Heart right ventricle (tissue), 16 donors: ENCODE measurements around the gene ZBTB25. TPM values are rescaled to one million over a fixed set of nuclear protein-coding genes. Genes with fewer than 3 reads are reported as not detected.

Experiments used
- ATAC-seq, 8 donors: fragments of 200-7000 bp; cut with Tn5 transposase; one replicate each; pipeline ENCODE4 v1.9.1; 2020; ENCODE audit warnings: mild to moderate bottlenecking in 8 of 8, moderate library complexity in 8 of 8, moderate number of reproducible peaks in 1 of 8
- DNase-seq, 2 donors: peaks; one replicate each; pipeline ENCODE4 v3.0.0-alpha.2; 2020
- H3K27ac ChIP-seq, 10 donors: fragments of 200-600 bp; sonication (generic) in 2 of 10; one replicate each; pipeline versions ENCODE4 v1.5.0 to v1.8.0; 2020 to 2022; ENCODE audit warnings: mild to moderate bottlenecking in 3 of 10
- H3K27me3 ChIP-seq, 7 donors: fragments of 200-600 bp; one replicate each; pipeline ENCODE4 v1.8.0; 2021 to 2022; ENCODE audit warnings: mild to moderate bottlenecking in 2 of 7
- H3K36me3 ChIP-seq, 9 donors: fragments of 200-600 bp; sonication (generic) in 1 of 9; one replicate each; pipeline versions ENCODE4 v1.5.0 to v1.8.0; 2020 to 2022; ENCODE audit warnings: mild to moderate bottlenecking in 2 of 9
- H3K4me1 ChIP-seq, 9 donors: fragments of 200-600 bp; sonication (generic) in 1 of 9; one replicate each; pipeline versions ENCODE4 v1.5.0 to v1.8.0; 2020 to 2022; ENCODE audit warnings: mild to moderate bottlenecking in 4 of 9
- H3K4me3 ChIP-seq, 10 donors: fragments of 200-600 bp; sonication (generic) in 2 of 10; one replicate each; pipeline versions ENCODE4 v1.5.0 to v1.8.0; 2020 to 2022; ENCODE audit warnings: mild to moderate bottlenecking in 7 of 10, moderate library complexity in 2 of 10
- H3K9me3 ChIP-seq, 11 donors: fragments of 200-600 bp in 10 of 11; sonication (generic) in 2 of 11; one replicate each; pipeline versions ENCODE4 v1.5.0 to v1.8.0; 2013 to 2022; ENCODE audit warnings: mild to moderate bottlenecking in 2 of 11, control low read depth in 1 of 11, moderate library complexity in 1 of 11
- WGBS, 2 donors: extraction: QIAGEN DNeasy Blood & Tissue Kit; methylation state at CpG; one replicate each; pipeline ENCODE4 v1.1.7; 2013; ENCODE audit warnings: inconsistent platforms in 1 of 2; 5-methylcytosine and 5-hydroxymethylcytosine counted together
- intact Hi-C, 10 donors: fragments of 100-400 bp; cut with DNase I; formaldehyde crosslinking; loops; one replicate each; pipeline versions ENCODE4 v1.11.1 to v1.14.2; 2022
- polyA plus RNA-seq, 2 donors: library from polyadenylated mRNA; stranded (reverse); fragments of 200-250 nt; gene quantifications; one replicate each; pipeline ENCODE4 v1.2.3, GENCODE V29; 2013
- total RNA-seq, 10 donors: library from RNA; stranded (reverse); fragmentation: NEBNext Ultra II Directional in 3 of 10; extraction: Animal tissue kit (Norgen Biotek cat#: 25700) in 3 of 10; gene quantifications; one replicate each; pipeline versions ENCODE4 v1.2.1 to v1.2.4, GENCODE V29; 2021 to 2023
- TF ChIP-seq, protein P1 (sequence below), 9 donors: fragments of 200-600 bp; sonication (generic) in 2 of 9; IDR thresholded peaks; one replicate each; pipeline versions ENCODE4 v1.5.0 to v1.8.0; 2021 to 2022; ENCODE audit warnings: antibody characterized with exemption in 9 of 9, mild to moderate bottlenecking in 5 of 9, moderate library complexity in 1 of 9
- donor health status: Arrhythmogenic right ventricular cardiomyopathy.
- donor health status: ischemic (EF 13 %, LVEDD 7.1; RV severe dilation, severe dysfunction).
- donor health status: healthy with polysubstance abuse.
- donor health status: DM: no; HTN: yes; CAD: no.
- donor health status: DM: no; HTN: no; CAD: no.
- donor health status: ischemic (EF 25% LVEDD 6.9; RV normal size, moderate dysfunction).
- donor health status: ischemic (EF 25% LVEDD 5.7; RV mildly dilated, moderate dysfunction).
- donor health status: healthy.
- donor health status: DM: yes; HTN: yes; CAD: no.
- donor health status: Ischemic cardiomyopathy.
- donor health status: ischemic (EF 35%, LVEDD 5.7; RV mildly dilated, moderate dysfunction).
- donor health status: nonischemic (EF 11% LVEDD 7.7; RV severe dilation, severe dysfunction).
- donor health status: DM: yes; HTN: yes; CAD: no.
- donor health status: PGD.
- donor health status: ischemic (EF 29% LVEDD 5.4; RV normal size, mild dysfunction).
- donor health status: nonischemic (EF 23%, LVEDD 6.1; RV moderate dilation, normal function).

Gene ZBTB25
- total and polyA plus RNA-seq, 12 donors, result 3.0 to 24.7 (median 20.3) TPM

DNA sequence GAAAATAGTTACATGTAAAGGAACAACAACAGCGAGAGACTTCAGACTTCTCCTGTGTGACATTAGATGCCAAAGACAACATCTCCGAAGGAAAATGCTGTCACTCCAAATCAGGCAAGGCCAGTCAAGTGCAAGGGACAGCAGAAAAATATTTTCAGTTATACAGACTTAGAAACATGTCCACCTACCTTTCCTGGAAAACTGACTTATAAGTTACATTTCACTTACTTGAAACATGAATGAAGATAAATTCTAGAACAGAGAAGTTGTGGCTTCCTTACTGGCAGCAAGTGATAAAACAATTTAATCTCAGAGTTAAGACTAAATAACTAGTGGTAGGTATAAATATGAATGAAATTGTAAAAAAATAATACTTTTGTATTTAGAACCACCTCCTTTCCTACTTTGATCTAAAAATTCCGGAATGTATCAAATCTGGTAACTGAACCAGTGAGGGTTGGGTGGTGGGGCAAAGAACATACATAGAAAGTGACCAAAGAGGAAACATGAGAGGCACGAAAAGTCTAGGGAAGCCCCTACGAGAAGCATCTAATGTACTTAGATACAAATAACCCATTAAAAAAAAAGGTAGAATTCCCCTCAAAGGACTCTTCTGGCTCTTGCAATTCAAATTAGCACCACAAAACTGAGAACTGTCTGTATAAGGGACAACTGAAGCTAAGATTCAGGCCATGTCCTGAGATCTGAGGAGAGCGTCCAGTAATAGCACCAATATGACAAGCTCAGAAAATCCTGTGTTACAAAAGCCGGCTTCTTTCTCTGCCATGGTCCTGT lies 94.3 kb downstream of the ZBTB25 start:
- H3K27ac ChIP-seq, result no peak overlapping the region
- no peak for DNase-seq
- no peak overlapping the region for H3K4me3 ChIP-seq
- 90 to 91% methylated on average over 7 of the region's 7 CpGs for WGBS, 2 donors
- intact Hi-C loops, result no loop called here
- TF ChIP-seq, protein P1, sequence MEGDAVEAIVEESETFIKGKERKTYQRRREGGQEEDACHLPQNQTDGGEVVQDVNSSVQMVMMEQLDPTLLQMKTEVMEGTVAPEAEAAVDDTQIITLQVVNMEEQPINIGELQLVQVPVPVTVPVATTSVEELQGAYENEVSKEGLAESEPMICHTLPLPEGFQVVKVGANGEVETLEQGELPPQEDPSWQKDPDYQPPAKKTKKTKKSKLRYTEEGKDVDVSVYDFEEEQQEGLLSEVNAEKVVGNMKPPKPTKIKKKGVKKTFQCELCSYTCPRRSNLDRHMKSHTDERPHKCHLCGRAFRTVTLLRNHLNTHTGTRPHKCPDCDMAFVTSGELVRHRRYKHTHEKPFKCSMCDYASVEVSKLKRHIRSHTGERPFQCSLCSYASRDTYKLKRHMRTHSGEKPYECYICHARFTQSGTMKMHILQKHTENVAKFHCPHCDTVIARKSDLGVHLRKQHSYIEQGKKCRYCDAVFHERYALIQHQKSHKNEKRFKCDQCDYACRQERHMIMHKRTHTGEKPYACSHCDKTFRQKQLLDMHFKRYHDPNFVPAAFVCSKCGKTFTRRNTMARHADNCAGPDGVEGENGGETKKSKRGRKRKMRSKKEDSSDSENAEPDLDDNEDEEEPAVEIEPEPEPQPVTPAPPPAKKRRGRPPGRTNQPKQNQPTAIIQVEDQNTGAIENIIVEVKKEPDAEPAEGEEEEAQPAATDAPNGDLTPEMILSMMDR (IDR thresholded peaks at IDR 0.05), result no peak
- H3K36me3 ChIP-seq, result peaks cover 0 to 42% (median 0%) of the 10 kb centered on the region in 9 donors
- no peaks in the 10 kb centered on the region for H3K9me3 ChIP-seq
- H3K27me3 ChIP-seq, result no peaks in the 10 kb centered on the region
- ATAC-seq, result no peak
- H3K4me1 ChIP-seq, result no peaks in the 10 kb centered on the region

DNA sequence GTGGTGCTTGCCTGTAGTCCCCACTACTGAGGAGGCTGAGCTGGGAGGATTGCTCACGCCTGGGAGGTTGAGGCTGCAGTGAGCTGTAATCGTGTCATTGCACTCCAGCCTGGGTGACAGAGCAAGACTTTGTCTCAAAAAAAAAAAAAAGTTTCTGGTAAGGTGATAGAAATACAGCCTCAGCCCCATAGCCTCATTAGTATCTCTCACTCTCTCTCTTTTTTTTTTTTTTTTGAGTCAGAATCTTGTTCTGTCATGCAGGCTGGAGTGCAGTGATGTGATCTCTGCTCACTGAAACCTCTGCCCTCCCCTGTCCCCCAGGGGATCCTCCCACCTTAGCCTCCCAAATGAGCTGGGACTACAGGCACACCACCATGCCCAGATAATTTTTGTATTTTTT lies 96.3 kb downstream of the ZBTB25 start:
- intact Hi-C loops, result no loop called here
- Histone ChIP-seq H3K4me3 (no peak overlapping the region), H3K27me3 (no peaks in the 10 kb centered on the region), H3K9me3 (no peaks in the 10 kb centered on the region), H3K4me1 (peaks cover 0 to 2% (median 0%) of the 10 kb centered on the region in 9 donors), H3K36me3 (peaks cover 0 to 47% (median 0%) of the 10 kb centered on the region in 9 donors), H3K27ac (no peak overlapping the region)
- DNase-seq, result no peak
- TF ChIP-seq, protein P1 (IDR thresholded peaks at IDR 0.05), result no peak
- no peak for ATAC-seq
- WGBS, 2 donors, result 96 to 100% methylated on average over 2 of the region's 2 CpGs

DNA sequence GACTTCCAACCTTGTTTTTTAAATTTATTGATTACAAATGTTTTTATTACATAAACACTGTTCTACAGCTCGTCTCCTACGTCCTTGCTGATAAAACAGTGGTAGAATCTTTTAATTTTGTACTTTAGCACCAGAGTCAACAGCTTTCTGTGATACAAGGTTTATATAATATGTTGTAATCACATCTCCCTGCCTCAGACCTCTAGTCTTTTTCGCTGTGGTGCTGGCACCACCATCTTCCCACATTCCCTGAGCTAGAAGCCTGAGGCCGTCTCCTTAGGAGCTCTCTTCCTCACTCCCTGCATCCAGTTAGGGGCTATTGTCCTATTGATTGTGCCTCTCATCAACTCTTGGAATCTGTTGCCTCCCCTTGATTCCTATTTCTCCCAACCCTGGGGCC lies 98.3 kb downstream of the ZBTB25 start:
- intact Hi-C loops, result no loop called here
- 96 to 97% methylated on average over 4 of the region's 4 CpGs for WGBS, 2 donors
- Histone ChIP-seq H3K27ac (no peak overlapping the region), H3K4me1 (peaks cover 0 to 10% (median 0%) of the 10 kb centered on the region in 9 donors), H3K27me3 (no peaks in the 10 kb centered on the region), H3K36me3 (peaks cover 0 to 46% (median 0%) of the 10 kb centered on the region in 9 donors), H3K9me3 (no peaks in the 10 kb centered on the region), H3K4me3 (no peak overlapping the region)
- DNase-seq (no peak), ATAC-seq (no peak)
- TF ChIP-seq, protein P1 (IDR thresholded peaks at IDR 0.05), result no peak

DNA sequence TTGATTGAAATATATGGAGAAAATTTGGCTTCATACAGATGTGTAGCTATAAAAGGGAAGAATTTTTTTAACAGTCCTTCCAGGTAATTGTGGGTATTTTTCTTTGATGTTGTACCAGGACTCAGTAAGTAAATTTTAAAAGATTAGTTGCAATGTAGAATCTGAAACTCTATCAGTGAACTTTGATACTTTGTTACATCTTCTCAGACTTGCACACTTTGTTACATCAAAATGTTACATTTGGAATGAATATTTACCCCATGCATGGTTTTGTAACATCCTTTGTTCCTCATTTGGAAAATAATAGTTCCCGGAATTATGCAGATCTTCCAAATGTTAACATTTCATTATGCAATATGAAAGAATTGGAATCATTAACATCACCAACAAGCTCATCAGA lies 101.7 kb downstream of the ZBTB25 start:
- Histone ChIP-seq H3K27ac (no peak overlapping the region), H3K4me3 (no peak overlapping the region), H3K27me3 (no peaks in the 10 kb centered on the region), H3K4me1 (peaks cover 0 to 10% (median 0%) of the 10 kb centered on the region in 9 donors), H3K9me3 (no peaks in the 10 kb centered on the region), H3K36me3 (peaks cover 0 to 46% (median 0%) of the 10 kb centered on the region in 9 donors)
- intact Hi-C loops, result no loop called here
- WGBS, 2 donors, result 96 to 97% methylated on average over 1 of the region's 1 CpG
- DNase-seq (no peak), ATAC-seq (no peak)
- TF ChIP-seq, protein P1 (IDR thresholded peaks at IDR 0.05), result no peak
